Activated CD8-positive, alpha-beta memory T cell treated with anti-CD3 and anti-CD28 coated beads for 48 hours (primary cell): ENCODE results near the gene CLC.
"Not testable (repeated sequence)": the region's sequence is repeated elsewhere in the genome, so short reads cannot be mapped to it uniquely, and the experiment has no call there.

Experiments used
- DNase-seq, 3 experiments: peaks; one replicate each; pipeline ENCODE4 v3.0.0-alpha.2; 2020; ENCODE audit warnings: low read depth in 2 of 3, low spot score in 2 of 3

CLC gene

GRCh38 chr19:39737891-39738290, at the start of gene CLC:
Gene CLC (minus strand): TSS chr19:39738029. CDS start chr19:39737952, 77 bp downstream.
- no peak for DNase-seq

- DNase-seq = no peak
These were observed 43.1 kb upstream of the CLC start for GRCh38 chr19:39780894-39781293.

- no peak for DNase-seq
These were observed 40.9 kb upstream of the CLC start, which contains the start of gene LEUTX for GRCh38 chr19:39778763-39779162. Gene LEUTX (plus strand): TSS chr19:39778854. CDS start chr19:39778921, 67 bp downstream.

- DNase-seq = no peak
These were observed 31.0 kb upstream of the CLC start for GRCh38 chr19:39768786-39769185.

GRCh38 chr19:39768334-39768733, 30.5 kb upstream of the CLC start:
- no peak for DNase-seq

GRCh38 chr19:39765091-39766076, 27.6 kb upstream of the CLC start:
- no peak for DNase-seq

- DNase-seq = not testable (repeated sequence)
These were observed 24.0 kb upstream of the CLC start for GRCh38 chr19:39761851-39762250.

GRCh38 chr19:39759457-39760184, 21.8 kb upstream of the CLC start:
- no peak for DNase-seq

- no peak for DNase-seq
These were observed 17.1 kb upstream of the CLC start for GRCh38 chr19:39754971-39755370.

- DNase-seq = no peak
These were observed 16.7 kb upstream of the CLC start for GRCh38 chr19:39754544-39754943.

GRCh38 chr19:39752795-39753194, 15.0 kb upstream of the CLC start:
- DNase-seq = no peak

GRCh38 chr19:39752390-39752789, 14.6 kb upstream of the CLC start:
- no peak for DNase-seq

GRCh38 chr19:39749981-39750380, 12.2 kb upstream of the CLC start:
- no peak for DNase-seq

GRCh38 chr19:39746836-39747529, 9.2 kb upstream of the CLC start:
- DNase-seq = no peak

- DNase-seq = no peak
These were observed 7.8 kb upstream of the CLC start for GRCh38 chr19:39745643-39746042.

GRCh38 chr19:39740395-39740794, 2.6 kb upstream of the CLC start:
- DNase-seq = no peak

- no peak for DNase-seq
These were observed 985 bp upstream of the CLC start for GRCh38 chr19:39738814-39739213.

GRCh38 chr19:39737351-39737750, 478 bp downstream of the CLC start:
- DNase-seq = no peak

- DNase-seq = no peak
These were observed 1.7 kb downstream of the CLC start for GRCh38 chr19:39736088-39736487.

- DNase-seq = no peak
These were observed 2.1 kb downstream of the CLC start for GRCh38 chr19:39735688-39736087.

- no peak for DNase-seq
These were observed 4.0 kb downstream of the CLC start for GRCh38 chr19:39733841-39734240.
